NCI-H748 treated with DMSO at 0.1 percent for 48 hours (cell line): ENCODE results near the gene TSPAN7.

Source experiments
- DNase-seq: peaks from one replicate; lab custom pipeline; 2025; lab: John Stamatoyannopoulos, UW

The TSPAN7 gene

GRCh38 chrX:38679695-38680094 is 118.4 kb downstream of the TSPAN7 start:
- DNase-seq = no peak

GRCh38 chrX:38682095-38682494 is 120.8 kb downstream of the TSPAN7 start:
- no peak for DNase-seq

- no peak for DNase-seq
Measured at GRCh38 chrX:38692961-38693360, 131.6 kb downstream of the TSPAN7 start.

GRCh38 chrX:38694394-38694793 is 133.1 kb downstream of the TSPAN7 start:
- DNase-seq = no peak

- DNase-seq = no peak
Measured at GRCh38 chrX:38697461-38697860, 136.1 kb downstream of the TSPAN7 start.

GRCh38 chrX:38699121-38699520 is 137.8 kb downstream of the TSPAN7 start:
- DNase-seq = no peak

GRCh38 chrX:38699696-38700095 is 138.4 kb downstream of the TSPAN7 start:
- DNase-seq = no peak

GRCh38 chrX:38701073-38701472 is 139.7 kb downstream of the TSPAN7 start:
- DNase-seq = no peak

GRCh38 chrX:38704146-38704882 is 143.0 kb downstream of the TSPAN7 start:
- no peak for DNase-seq

- DNase-seq = peak; percentile 24
Measured at GRCh38 chrX:38717871-38718270, 156.5 kb downstream of the TSPAN7 start.

- no peak for DNase-seq
Measured at GRCh38 chrX:38718311-38718710, 157.0 kb downstream of the TSPAN7 start.

- DNase-seq = no peak
Measured at GRCh38 chrX:38726612-38727011, 165.3 kb downstream of the TSPAN7 start.

- no peak for DNase-seq
Measured at GRCh38 chrX:38727668-38728067, 166.3 kb downstream of the TSPAN7 start.

GRCh38 chrX:38732866-38733265 is 171.5 kb downstream of the TSPAN7 start:
- DNase-seq = no peak
